GM19468 (cell line): ENCODE measurements around the gene RIOK1.
"Not testable (repeated sequence)": the region's sequence is repeated elsewhere in the genome, so short reads cannot be mapped to it uniquely, and the experiment has no call there.

ENCODE experiments used
- ATAC-seq: cut with Tn5 transposase; IDR thresholded peaks from one replicate; pipeline ENCODE4 v1.9.1; 2021; ENCODE audit warnings: mild to moderate bottlenecking, moderate library complexity, moderate number of reproducible peaks; ENCODE audit not compliant: unreplicated experiment; ENCODE audit errors: extremely low read depth

The RIOK1 gene

GRCh38 chr6:7438011-7438410, 48.4 kb downstream of the RIOK1 start:
- no peak for ATAC-seq

DNA sequence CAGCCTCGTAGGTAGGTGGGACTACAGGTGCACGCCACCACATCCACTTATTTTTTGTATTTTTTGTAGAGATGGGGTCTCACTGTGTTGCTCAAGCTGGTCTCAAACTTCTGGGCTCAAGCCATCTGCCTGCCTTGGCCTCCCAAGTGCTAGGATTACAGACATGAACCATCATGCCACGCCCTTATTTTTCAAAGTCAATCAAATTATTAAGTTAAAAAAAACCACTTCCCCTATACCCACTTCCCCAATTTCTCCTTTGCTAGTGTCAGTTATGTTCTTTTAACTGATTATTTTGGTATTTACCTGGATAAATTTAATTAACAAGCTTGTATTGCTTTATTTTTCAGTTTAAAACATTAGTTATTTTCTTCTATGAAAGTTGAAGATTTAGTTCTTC, 49.6 kb downstream of the RIOK1 start:
- ATAC-seq = no peak

- ATAC-seq = no peak
Measured at GRCh38 chr6:7440476-7440875, 50.9 kb downstream of the RIOK1 start.

DNA sequence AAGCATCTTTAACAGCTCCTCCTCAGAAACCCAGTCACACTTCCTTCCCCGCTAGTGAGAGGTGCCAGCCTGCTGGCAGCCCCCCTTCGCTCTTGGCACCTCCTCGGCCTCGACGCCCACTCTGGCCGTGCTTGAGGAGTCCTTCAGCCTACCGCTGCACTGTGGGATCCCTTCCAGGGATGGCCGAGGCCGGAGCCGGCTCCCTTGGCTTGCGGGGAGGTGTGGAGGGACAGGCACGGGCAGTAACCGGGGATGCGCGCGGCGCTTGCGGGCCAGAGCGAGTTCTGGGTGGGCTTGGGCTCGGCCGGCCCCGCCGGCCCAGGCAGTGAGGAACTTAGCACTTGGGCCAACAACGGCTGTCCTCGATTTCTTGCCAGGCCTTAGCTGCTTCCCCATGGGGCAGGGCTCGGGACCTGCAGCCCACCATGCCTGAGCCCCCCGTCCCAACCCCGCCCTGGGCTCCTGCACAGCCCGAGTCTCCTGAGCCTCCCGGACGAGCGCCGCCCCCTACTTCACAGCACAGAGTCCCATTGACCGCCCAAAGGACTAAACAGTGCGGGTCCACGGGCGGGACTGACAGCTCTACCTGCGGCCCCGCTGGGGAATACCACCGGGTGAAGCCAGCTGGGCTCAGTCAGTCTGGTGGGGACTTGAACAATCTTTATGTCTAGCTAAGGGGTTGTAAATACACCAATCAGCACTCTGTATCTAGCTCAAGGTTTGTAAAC, 51.6 kb downstream of the RIOK1 start:
- no peak for ATAC-seq

- ATAC-seq = no peak
Measured at GRCh38 chr6:7442467-7442866, 52.9 kb downstream of the RIOK1 start.

GRCh38 chr6:7445101-7445500, 55.5 kb downstream of the RIOK1 start:
- ATAC-seq = no peak

DNA sequence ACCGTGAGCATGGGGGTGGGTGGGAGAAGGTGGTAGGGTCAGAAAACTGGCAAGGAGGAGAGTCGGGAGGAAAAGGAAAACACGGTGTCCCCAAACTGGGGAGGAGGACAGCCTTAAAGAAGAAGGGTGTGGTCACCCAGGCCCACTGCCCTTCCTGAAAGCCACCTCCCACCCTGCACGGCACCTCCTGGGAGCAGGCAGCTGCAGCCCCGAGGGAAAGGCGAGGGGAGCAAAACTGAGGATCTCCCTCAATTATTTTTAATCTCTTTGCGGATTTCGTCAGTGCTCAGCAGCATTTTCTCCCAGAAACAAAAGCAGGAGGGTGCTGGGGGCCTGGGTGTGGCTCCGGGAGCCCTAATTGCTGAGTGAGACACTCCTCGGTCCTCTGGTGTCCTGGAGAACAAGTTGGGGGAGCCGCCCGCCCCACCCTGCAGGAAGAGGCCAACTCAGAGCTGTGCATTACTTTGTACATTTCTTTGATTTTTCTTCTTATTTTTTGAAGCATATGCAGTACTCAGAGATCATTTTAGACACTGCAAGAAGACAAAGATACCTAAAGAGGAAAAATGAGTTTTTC, 56.4 kb downstream of the RIOK1 start:
- no peak for ATAC-seq

- ATAC-seq = no peak
Measured at GRCh38 chr6:7446619-7447325, 57.2 kb downstream of the RIOK1 start.

DNA sequence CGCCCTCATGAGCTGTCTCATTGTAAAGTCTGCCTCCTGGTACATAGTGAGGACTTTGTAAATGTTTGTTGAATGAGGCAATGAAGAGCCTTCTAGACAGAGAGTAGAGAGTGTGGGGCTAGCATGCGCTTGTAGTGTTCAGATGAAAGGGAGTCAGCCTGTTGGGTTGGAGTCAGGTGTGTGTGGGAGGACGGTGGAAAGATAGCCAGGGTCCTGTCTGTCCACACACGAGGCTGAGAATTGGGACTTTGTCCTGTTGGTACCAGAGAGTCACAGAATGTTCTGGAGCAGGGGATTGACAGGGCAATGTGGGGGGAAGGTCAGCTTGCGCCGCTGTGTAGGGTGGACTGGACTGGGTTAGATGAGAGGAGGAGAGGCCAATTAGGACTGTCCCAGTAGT, 58.6 kb downstream of the RIOK1 start:
- no peak for ATAC-seq

- no peak for ATAC-seq
Measured at GRCh38 chr6:7449018-7449417, 59.4 kb downstream of the RIOK1 start.

- no peak for ATAC-seq
Measured at GRCh38 chr6:7451326-7451725, 61.7 kb downstream of the RIOK1 start.

GRCh38 chr6:7452898-7453297, 63.3 kb downstream of the RIOK1 start:
- no peak for ATAC-seq

DNA sequence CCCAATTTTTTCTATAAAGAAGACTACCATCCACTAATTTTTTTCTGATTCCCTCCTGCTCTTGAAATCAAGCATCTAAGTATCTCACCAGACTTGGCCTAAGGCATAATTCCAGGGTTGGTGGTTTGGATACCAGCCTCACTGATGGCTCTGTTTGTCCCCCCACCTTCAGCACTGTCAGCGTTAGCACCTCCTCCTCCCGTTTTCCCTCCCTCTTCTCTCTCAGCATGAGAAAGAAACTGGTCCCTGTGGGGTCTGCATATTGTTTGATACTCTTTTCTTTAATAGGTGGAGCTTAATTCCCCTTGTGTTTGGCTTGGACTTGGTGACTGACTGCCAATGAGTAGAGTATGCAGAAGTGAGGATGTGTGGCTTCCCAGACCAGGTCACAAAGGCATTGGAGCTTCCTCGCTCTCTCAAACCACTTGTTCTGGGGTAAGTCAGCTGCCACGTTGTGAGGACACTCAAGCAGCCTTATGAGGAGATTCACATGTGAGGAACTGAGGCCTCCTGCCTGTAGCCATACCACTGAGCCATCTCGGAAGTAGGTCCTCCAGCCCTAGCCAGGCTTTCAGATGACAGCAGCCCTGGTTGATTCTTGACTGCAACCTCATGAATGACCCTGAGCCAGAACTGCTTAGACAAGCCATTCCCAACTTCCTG, 65.2 kb downstream of the RIOK1 start:
- ATAC-seq = no peak

DNA sequence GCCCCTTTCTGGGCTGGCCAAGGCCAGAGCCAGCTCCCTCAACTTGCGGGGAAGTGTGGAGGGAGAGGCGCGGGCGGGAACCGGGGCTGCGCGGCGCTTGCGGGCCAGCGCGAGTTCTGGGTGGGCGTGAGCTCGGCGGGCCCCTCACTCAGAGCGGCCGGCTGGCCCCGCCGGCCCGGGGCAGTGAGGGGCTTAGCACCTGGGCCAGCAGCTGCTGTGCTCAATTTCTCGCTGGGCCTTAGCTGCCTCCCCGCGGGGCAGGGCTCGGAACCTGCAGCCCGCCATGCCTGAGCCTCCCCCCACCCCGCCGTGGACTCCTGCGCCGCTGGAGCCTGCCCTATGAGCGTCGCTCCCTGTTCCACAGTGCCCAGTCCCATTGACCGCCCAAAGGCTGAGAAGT, 66.7 kb downstream of the RIOK1 start:
- not testable (repeated sequence) for ATAC-seq

DNA sequence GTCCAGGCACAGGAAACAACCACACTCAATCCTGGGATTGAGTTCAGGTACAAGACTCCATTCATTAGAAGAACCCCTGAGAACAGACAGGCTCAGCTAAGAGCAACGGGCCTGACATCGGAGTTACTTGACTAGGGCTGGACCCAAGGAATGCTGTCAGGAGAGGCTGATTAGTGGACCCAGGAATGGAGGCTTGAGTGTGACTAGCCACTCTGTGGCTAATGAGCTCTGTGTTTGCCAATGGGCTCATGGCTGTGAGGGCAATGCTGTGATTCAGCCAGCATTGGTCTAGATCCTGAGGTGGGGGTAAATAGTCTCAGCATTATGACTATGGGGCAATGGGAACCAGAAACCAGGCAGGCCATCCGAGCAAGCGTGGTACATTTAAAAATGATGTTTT, 71.8 kb downstream of the RIOK1 start:
- no peak for ATAC-seq

DNA sequence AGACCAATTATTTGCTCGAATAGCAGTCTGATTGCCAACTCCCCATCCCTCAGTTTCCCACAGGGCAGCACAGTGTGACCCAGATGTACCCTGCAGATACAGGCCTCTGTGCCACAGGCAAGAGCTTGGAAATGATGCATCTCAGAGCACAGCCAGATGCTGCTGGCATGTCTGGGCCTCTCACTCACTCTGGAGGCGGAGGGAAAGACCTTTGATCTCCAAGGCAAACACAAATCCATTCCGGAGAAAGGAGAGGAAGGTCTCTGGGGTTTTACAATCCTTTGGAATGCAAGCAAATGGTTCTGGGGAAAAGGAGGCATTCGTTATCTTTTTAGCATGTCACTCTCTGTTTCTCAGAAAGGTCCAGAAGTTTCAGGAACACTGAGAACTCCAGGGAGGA, 74.2 kb downstream of the RIOK1 start:
- ATAC-seq = no peak

- ATAC-seq = no peak
Measured at GRCh38 chr6:7467007-7467897, 77.6 kb downstream of the RIOK1 start.
